IPS-18c (cell line): ENCODE data around the gene TNNI3.
A peak's percentile ranks its signal among the peaks of the same experiment; 100 is the strongest.
"Not testable (repeated sequence)": the region's sequence is repeated elsewhere in the genome, so short reads cannot be mapped to it uniquely, and the experiment has no call there.

Experiments used
- H3K4me3 ChIP-seq: 2 replicates; pipeline ENCODE4 v1.7.0; 2013; ENCODE audit warnings: low read depth, mild to moderate bottlenecking, low read length, moderate library complexity; ENCODE audit not compliant: insufficient read depth
- H3K9me3 ChIP-seq: one replicate; pipeline ENCODE4 v1.6.1; 2013; ENCODE audit warnings: mild to moderate bottlenecking, low read length, moderate library complexity; ENCODE audit not compliant: control insufficient read depth, insufficient read depth

TNNI3 gene

DNA sequence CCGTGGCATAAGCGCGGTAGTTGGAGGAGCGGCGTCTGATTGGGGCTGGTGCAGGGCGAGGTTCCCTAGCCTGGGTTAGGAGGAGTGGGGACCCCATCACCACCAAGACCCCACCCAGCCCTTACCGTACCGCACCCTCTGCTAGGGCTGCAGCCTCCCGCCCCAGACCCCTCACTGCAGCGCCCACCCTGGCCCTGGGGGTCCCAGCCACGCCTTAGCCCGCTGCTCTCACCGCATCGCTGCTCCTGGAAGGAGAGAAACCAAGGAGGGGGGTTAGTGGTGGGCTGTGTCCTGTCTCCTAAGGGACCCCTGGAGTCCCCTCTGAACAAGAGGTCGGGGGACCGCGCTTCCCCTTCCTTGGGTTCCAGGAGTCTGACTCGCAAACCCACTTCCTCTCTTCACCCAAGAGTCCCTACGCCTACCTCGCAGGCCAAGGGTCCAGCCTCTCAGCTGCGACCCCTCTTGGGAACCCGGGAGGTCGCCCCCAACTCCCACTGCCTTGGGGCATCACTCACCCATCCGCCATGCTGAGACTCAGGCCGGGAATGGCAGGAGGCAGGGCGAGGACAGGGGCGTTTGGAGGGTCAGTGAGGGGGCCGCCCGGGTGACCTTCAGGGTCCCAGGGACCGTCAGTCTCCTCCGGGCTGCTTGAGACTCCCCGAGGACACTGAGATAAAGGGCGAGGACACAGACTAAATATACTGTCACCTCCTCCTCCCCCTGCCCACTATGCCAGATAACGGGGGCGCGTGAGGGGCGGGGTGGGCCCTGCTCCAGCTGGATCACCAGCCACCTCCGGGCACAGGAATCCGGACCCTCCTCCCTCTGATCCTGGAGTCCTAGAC lies at the start of gene TNNI3:
Gene TNNI3, minus strand, starts transcription at position 669 of the 845 bp plus-strand sequence. Its CDS starts 143 bp downstream, at position 526.
- Histone ChIP-seq H3K9me3 (no peaks in the 10 kb centered on the region), H3K4me3 (peak within 1 kb of the TSS; percentile 72)

DNA sequence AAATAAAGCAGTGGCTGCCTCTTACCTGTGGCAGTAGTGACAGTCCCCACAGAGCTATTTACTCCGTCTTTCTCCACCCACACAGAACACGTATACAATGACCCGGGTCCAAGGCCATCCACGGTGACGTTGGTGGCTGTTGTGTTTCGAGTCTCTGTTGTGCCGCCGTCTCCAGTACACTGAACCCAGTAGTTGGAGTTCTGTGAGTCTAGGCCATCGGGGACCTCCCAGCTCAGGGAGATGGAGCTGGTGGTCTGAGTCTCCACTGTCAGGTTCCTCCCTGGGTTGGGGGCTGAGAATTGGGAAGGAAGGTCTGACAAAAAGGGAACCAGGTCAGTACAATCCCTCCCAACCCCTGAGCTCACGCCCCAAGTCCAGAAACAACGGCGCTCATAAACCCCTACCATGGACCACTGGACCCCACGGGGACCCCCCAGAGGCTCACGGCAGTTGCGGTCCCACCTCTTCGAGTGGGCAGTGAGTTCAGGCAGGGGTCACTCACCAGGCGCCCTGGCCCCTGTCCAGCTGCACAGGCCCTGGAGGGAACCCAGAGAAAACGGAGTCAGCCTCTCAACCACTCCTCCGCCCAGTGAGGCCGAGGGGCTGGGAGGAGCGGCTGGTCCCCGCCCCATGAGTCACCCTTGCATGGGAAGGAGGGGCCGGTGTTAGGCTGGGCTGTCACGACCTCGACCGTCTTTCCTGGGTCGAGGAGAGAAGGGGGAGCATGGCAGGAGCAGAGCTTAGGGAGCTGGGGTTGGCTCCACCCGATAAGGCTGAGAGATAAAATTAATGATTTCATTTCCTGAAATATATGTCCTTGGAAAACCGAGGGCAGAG lies 49.4 kb upstream of the TNNI3 start:
- Histone ChIP-seq H3K4me3 (peak overlapping the region; percentile 36; the same call in 1 of the 2 replicates), H3K9me3 (no peaks in the 10 kb centered on the region)

DNA sequence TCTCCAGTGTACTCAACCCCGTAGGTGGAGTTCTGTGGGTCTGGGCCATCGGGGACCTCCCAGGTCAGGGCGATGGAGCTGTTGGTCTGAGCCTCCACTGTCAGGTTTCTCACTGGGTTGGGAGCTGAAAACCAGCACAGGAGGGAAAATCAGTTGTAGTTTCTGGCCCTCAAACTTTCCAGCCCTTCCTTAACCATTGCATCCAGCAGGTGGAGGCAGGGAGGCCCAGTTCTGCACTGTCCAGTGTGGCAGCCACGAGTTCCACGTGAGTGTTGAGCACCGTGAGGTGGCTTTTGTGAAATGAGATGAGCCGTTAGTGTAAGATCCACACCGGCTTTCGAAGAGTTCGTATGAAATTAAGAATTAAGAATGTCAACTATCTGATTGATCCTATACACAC lies 44.7 kb upstream of the TNNI3 start:
- H3K9me3 ChIP-seq, H3K4me3 ChIP-seq: not testable (repeated sequence)

DNA sequence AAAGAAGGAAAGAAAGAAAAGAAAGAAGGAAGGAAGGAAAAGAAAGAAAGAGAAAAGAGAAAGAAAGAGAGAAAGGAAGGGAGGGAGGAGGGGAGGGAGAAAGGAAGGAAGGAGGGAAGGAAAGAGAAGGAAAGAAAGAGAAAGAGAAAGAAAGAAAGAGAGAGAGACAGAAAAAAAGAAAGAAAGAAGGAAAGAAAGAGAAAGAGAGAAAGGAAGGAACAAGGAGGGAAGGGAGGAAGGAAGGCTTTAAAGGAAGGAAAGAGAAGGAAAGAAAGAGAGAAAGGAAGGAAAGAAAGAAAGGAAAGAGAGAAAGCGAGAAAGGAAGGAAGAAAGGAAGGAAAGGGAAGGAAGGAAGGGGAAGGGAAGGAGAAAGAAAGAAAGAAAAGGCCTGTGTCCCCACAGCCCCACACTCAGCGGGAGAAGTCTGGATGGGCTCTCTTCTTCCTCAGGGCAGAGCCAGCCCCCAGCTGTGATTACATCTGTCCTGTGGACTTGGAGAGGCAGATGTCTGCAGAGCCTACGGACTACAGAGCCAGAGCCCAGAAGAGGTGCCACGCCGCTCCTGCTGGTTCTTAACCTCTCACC lies 42.2 kb upstream of the TNNI3 start:
- no peak overlapping the region for H3K4me3 ChIP-seq
- no peaks in the 10 kb centered on the region for H3K9me3 ChIP-seq

DNA sequence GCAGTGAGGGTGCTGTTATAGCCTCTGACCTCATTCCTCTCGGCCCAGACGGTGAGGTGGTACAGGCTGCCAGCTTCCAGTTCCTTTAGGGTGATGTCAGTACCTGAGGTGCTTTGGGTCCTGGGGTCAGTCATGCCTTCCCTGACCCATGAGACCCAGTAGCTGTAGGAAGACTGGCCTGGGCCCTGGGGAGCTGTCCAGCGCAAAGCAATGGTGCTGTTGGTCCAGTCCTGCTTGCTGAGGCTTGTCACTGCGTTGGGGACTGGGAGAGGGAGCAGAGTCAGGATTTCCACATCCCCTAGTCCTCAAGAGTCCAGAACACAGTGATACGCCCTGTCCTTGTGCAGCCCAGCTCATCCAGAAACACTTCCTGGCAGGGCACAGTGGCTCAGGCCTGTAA lies 41.1 kb upstream of the TNNI3 start:
- H3K9me3 ChIP-seq = no peaks in the 10 kb centered on the region
- H3K4me3 ChIP-seq = no peak overlapping the region

DNA sequence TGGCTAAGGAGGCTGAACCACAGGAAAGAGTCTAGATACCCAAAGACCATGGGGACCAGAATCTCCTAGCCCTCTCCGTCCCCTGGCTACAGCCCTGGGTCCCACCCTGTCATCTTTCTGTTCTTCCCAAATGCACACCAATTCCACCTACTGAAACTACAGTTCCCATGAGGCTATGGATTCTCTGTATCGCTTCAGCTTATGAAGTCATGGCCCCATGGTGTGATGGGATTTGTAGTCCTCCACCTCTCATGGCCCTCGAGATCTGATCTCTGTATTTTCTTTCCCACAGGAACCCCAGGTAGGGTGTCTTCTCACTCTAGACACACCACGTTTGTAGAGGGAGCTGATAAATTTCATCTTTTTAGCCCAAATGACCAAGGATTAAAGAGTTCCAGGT lies 40.0 kb upstream of the TNNI3 start:
- Histone ChIP-seq H3K9me3 (no peaks in the 10 kb centered on the region), H3K4me3 (no peak overlapping the region)

DNA sequence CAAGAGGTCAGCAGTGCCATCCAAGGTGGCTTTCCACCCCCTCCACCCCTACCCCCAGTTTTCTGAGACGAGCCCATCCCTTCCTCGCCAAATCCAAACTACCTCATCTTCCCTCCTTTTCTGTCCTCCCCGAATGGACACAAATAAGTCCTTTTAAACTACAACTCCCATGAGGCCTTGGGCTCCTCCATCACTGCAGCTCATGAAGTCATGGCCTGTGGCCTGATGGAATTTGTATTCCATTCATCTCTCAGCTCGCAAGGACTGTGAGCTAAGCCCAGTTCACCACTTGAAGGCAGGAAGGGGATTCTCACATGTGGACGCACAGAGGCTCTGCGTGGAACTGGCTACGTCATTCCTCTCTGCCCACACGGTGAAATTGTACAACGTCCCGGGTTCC lies 39.3 kb upstream of the TNNI3 start:
- Histone ChIP-seq H3K4me3 (no peak overlapping the region), H3K9me3 (no peaks in the 10 kb centered on the region)

DNA sequence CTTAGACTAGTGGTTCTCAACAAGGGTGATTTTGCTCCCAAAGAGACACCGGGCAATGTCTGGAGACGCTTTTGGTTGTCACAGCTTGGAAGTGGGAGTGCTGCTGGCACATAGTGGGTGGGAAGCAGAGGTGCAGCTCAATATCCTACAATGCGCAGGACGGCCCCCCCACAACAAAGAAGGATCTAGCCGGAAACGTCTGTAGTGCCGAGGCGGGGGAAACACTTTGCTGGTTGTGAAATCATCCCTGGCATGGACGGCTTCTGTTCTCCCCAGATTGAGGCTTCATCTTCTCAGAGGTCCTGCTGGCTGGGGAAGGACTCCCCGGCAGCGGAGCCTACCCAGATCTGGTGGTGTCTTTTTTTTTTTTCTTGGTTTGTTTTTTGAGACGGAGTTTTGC lies 35.9 kb upstream of the TNNI3 start:
- Histone ChIP-seq H3K9me3 (no peaks in the 10 kb centered on the region), H3K4me3 (no peak overlapping the region)

DNA sequence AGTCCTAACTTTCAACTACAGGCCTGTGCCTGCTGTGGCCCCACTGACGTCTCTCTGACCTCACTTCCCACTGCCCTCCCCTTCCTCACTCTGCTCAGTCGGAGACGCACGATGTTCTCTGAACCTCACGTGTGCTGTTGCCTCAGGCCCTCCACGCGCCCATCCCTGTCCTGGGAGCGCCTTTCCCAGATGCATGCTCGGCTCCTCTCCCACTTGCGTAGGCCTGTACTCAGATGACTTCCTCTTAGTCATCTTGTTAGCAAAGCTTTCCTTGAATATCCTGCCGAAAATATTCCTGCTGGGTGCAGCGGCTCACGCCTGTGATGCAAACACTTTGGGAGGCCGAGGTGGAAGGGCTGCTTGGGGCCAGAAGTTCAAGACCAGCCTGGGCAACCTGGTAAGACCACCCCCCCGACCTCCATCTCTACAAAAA lies 31.9 kb upstream of the TNNI3 start:
- H3K9me3 ChIP-seq = no peaks in the 10 kb centered on the region
- no peak overlapping the region for H3K4me3 ChIP-seq

DNA sequence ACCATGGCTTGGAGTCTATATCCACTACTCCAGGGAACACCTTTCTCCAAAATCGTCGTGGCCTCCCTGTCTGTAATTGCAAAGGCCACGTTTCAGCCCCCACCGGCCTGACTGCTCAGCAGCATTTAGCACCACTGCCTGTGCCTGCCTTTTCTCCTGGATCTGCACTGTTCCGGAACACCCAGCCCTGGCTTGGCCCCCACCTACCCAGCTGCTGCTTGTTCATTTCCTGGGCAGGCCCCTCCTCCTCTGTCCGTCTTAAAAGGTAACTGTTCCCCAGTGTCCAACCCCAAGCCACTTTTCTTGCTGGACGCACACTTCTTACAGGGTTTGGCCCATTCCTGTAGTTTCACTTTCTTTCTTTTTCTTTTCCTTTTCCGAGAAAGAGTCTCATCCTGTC lies 31.1 kb upstream of the TNNI3 start:
- Histone ChIP-seq H3K9me3 (no peaks in the 10 kb centered on the region), H3K4me3 (no peak overlapping the region)

DNA sequence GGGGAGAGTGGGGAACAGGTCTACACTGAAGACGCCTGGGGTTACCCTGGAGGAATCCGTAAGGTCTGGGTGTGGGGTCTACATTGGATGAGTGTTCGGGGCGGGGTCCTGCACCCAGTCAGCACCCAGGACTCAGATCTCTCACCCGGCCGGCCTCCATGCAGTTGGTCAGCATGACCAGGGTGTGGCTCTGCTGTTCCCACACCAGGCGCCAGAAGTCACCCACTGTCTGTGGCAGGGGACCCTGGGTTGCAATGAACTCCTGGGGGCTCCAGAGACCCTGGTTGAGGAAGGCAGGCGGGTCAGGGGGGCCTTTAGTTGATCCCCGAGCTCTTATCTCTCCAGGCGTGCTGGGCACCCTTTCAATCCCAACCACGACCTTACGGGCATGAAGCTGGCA lies 28.5 kb upstream of the TNNI3 start:
- H3K9me3 ChIP-seq = peaks cover 3% of the 10 kb centered on the region

DNA sequence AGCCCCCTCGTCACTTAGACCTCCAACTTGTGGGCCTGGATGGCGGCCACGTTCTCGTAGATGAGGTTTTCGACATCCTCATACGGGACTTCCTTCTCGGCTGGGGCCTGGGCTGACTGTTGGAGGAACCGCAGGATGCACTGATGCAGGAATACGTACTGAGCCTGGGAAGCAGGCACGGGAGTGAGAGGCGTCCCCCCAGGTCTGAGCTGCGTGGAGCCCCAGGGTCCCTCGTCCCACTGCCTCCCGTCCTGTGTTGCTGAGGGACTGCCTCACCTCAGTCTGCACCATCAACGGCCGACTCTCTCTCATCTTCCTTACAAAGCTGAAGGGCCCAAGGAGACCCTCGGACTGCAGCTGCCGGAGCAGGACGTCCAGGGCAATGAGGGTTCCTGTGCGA lies 24.2 kb upstream of the TNNI3 start:
- Histone ChIP-seq H3K4me3 (no peak overlapping the region), H3K9me3 (peaks cover 3% of the 10 kb centered on the region)

More for the DNA sequence above, 28.5 kb upstream of the TNNI3 start:
- no peak overlapping the region for H3K4me3 ChIP-seq

DNA sequence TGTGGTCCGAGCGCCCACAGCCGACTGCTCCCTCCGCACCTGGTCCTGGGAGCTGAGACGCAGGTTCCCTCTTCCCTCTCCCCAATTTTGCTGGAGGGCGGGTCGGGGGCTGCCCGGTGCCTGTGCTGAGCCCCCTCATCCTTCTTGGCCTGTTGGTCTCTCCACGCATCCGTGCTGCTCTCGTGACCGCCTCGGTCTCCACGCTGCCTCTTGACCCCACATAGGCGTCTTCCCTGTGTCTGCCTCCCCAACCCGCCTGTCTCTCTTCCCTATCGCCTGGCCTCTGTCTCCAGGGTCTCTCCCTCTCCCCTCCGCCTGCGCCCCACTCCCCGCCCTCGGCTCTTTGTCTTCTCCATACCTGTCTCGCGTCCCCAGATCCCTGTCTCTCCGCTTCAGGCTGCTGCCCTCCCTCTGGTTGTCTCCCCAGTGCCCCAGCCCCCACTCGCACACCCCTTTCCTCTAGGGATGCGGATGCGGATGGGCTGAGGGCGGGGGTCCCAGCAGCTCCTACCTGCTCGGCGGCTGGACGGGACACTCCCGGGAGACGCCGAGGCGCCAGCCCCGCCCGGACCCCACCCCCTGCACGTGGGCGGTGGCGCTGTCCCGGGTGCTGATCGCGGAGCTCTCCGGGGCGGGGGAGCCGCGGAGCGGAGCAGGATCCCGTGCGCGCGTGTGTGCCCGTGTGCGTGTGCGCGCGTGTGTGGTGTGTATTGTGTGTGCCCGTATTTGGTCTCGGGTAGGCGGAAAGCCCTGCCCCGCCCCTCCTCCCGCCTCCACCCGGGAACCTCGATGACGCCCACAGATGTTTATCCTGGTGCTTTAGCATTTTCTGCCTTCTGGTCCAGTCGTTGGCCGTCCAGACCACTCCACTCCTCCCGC lies 22.3 kb upstream of the TNNI3 start, which contains the start of gene SYT5:
Gene SYT5, minus strand, starts transcription at position 684 of the 879 bp plus-strand sequence. CDS start 1,248 bp downstream, outside the sequence.
- Histone ChIP-seq H3K9me3 (peaks cover 3% of the 10 kb centered on the region), H3K4me3 (peak within 1 kb of the TSS; percentile 71)

DNA sequence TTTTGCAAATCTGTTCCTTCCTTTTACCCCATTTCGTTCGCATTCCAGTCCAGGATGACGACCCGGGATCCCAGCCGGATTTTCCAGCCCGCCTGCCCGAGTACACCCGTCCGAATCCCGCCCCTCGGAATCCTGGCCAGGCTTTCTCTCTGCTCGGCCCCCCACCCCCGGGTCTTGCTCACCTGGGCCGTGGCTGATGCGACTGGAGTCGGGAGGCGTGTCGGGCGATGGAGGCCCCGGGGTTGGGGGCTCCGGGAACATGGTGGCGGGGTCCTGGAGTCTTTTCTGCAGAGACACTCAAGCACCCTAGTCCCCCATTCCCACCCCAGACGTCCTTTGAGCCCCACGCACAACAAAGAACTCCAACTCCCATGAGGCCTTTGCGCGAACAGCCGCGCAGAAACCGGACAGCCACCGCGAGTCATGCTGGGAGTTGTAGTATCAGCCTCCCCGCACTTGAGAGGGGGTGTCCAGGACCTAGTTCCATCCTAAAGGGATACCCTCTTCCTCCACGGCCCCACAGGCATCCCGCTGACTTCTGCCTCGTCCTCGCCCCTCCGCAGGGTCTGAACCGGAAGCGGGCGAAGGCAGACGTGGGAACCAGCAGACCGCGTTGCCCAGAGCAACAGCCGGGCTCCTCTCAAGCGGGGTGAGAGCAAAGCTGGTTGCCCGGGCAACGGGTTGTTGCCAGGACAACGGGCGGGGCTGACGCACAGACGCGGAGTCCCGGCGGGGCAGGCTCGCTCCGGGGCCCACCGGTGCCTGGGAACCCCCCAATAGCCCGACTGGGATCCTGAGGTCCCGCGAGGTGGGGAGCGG lies 21.5 kb upstream of the TNNI3 start:
- H3K4me3 ChIP-seq = peak overlapping the region; percentile 71
- peaks cover 3% of the 10 kb centered on the region for H3K9me3 ChIP-seq

DNA sequence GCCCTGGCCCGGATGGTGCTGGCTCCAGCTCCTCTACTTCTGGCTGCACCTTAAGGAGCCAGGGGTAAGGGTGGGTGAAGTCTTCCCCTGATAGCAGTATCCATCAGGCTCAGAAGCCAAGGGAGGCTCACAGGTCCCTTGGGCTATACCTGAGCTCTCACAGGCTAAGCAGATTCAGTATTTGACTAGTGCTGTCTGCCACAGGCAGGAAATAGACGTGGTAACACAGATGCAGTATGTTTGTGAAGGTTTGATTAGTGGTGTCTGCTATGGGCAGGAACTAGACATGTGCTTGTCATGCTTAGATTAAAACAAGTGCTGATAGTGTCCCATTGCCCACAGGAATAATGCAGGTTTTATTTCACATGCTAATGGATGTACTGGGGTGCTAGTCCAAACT lies 18.5 kb upstream of the TNNI3 start:
- Histone ChIP-seq H3K9me3 (no peaks in the 10 kb centered on the region), H3K4me3 (no peak overlapping the region)
